ENCODE results near the gene PHF23.

The PHF23 gene

DNA sequence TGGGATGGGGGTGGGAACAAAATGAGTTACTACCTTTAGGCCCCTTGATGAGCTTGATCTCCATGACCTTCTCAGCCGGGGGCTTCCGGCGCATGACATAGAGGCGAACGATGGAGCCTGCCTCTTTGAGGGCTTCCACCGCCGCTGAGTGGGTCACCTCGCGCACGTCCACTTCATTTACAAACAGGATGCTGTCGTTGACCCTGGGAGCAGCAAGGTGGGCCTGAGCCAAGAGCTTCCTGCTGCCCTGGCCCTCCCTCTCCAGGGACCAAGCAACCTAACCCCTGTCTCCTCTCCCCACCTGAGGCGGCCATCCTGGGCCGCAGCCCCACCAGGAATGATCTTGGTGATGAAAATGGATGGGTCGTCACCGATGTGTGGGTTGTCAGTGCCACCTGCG lies 35.9 kb downstream of the PHF23 start:
- no peak for DNase-seq (ENCODE audit: low read depth in 3 of 3)

DNA sequence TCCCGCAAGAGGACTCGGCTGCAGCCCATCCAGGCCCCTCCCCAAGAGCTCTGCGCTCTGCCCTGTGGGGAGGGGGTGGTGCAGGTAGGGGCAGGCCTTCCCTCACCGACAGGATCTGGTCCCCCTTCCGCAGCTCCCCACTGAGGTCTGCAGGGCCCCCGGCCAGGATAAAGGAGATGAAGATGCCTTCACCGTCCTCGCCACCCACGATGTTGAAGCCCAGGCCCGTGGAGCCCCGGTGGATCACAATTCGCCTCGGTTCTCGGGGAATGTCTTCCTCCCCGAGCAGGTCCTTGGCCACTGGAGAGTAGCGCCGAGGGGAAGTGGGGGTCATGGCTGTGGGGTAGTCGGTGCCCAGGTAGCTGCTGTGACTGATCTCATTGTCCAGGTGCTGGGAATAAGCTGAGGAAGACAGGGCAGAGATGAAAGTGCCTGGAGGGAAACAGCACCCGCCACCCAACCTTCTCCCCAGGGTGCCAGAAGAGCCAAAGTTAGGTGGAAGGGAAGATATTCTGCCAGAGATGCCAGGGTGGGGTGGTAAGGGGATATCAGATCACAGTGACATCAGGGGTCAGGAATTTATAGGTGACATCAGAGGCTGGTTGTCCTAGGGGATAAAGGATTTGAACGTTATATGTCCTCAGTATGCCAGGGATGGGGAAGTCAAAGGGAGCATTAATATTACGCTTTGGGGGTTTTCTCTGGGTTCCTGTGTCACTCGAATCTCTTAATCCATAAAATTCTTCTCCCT lies 42.4 kb downstream of the PHF23 start:
- DNase-seq (ENCODE audit: low read depth in 3 of 3): no peak

DNA sequence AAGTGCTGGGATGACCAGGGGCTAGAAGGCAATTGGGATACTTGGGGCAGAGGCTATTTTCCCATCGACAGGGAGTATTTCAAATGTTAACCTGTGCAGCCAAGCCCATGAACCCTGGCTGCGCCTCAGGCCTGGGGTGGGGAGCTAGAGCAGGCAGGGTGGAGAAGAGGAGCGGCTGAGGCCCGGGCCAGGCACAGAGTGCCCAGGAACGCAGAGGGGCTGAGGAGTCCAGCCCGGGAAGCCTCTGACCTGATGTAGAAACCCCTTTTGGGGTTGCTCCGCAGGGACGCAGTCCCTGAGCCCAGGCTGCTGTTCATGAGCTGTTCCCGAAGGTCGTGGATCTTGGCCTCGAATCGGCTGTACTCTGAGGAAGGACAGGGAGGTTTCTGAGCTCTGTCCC lies 43.3 kb downstream of the PHF23 start:
- DNase-seq (ENCODE audit: low read depth in 3 of 3): no peak

DNA sequence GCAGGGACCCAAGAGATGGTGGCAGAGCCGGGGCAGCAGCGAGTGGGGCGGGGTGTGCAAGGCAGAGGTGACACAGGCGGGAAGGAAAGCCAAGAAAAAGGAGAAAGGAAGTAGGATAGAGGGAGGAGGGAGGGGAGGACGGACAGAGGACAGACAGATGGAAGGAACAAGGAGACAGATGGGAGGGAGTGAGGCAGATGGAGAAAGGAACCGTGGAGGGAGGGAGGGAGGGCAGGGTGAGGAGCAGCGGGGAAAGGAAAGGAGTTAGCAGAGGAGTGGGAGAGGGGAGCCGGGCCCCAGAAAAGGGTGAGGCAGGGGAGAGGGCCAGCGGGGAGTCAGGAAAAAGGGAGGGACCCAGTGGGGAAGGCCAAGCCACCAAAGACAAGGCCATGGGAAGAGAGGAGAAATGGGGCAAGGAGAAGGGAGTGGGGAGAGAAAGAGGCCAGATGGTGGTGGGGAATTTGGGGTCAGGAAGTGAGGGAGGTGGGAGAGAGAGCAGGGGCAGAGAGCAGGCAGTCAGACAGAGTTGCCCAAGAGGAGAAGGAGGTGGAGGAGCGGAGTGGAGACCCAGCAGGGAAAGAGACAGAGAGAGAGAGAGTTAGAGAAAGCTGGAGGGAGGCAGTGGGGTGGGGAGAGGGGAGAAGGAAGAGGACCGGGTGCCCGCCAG lies 46.9 kb downstream of the PHF23 start:
- no peak for DNase-seq (ENCODE audit: low read depth in 3 of 3)

DNA sequence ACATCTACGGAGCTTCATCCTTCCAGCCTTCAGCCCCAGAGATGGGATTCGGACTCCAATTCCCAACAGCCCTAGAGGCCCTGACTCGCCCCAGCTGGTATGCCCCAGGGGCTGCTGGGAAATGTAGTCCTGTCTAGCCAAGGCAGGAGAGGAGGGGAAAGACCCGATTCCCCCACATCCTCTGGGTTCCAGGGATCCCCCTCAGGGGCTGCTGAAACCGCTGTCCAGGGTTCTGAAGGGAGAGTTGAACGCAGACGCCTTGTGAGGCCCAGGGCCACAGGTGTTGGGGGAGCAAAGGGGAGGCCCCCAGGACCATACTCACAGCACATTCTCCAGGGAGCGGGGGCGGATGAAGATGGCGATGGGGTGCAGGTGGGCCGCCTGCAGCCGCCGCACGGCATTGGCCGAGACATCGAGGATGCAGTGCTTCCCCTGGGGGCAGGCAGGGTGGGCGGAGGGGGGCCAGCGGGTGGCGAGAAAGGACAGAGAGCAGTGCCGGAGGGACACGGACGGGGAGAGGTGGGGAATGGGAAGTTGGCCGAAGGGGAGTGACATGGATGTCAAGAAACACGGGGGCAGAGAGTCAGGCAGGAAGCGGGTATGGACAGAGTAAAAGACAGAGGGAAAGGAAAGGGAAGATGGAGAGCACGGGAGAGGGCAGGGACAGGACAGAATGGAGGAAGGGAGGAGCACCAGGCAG lies 47.5 kb downstream of the PHF23 start:
- DNase-seq (ENCODE audit: low read depth in 3 of 3): peak in 1 of 3 experiments; percentile 24

DNA sequence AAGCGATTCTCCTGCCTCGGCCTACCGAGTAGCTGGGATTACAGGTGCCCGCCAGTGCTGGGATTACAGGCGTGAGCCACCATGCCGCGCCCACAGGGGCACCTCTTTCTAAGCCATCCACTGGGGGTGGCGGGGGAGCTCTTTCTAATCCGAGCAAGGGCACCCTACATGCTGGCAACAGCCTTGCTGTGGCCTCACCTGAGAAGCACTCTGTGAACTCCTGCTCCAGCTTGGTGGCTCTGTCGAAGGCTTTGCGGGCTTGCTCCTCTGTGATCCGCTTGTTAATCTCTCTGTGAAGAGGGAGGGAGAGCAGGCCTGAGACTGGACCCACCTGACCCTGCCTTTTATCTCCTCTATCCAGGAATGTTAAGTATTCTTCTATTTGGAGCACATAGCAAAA lies 48.2 kb downstream of the PHF23 start:
- no peak for DNase-seq (ENCODE audit: low read depth in 3 of 3)

DNA sequence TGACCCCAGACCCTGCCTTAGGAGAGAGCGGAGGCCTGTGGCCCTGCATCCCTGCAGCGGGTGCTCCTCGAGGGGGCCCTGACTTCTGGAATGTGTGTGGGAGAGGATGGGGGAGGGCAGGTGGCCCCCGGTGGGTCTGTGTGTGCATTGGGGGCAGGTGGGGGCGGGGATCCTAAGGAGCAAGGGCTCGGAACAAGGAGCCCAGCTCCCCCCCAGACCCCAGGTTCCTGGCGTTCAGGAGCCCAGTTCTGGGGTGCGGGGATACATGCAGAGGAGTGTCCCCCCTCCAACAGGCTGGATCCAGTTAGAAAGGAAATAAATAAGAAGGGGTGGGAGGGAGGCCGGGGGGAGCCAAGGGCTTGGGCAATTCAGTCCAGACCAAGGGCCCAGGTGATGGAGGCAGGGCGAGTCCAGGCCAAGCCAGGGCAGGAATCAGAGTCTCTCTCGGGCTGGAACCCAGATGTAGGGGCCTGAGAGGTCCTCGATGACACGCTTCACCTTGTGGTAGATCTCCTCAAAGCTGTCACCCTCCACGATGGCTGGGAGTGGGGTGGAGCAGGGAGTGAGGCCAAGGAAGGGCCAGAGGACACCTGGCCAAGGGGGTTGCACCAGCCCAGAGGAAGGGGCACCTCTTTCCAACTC lies 48.9 kb downstream of the PHF23 start:
- no peak for DNase-seq (ENCODE audit: low read depth in 3 of 3)

DNA sequence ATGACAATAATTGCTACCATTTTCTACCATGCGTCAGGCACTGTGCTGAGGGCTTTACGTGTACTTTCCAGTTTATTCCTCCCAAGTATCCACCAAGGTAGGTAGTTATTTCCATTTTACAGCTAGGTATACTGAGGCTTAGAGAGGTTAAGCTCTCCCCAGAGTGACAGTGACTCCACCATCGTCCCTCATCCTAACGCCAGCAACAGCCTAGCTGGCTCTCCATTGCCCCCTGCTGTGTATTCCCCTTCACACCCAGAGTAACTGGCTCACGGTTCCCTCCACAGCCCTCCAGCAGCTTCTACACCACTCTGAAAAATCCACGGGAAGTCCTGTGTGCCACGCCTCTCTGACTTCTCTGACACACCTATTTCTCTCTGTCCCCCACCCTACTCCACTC lies 53.0 kb downstream of the PHF23 start:
- no peak for DNase-seq (ENCODE audit: low read depth in 3 of 3)
